ENCODE measurements around the gene PTGES2. TPM values are rescaled to one million over a fixed set of nuclear protein-coding genes. Genes with fewer than 3 reads are reported as not detected.

The PTGES2 gene
- total RNA-seq, 6 donors from 2014 or later, result 45.9 to 116 (median 61.1) TPM

DNA sequence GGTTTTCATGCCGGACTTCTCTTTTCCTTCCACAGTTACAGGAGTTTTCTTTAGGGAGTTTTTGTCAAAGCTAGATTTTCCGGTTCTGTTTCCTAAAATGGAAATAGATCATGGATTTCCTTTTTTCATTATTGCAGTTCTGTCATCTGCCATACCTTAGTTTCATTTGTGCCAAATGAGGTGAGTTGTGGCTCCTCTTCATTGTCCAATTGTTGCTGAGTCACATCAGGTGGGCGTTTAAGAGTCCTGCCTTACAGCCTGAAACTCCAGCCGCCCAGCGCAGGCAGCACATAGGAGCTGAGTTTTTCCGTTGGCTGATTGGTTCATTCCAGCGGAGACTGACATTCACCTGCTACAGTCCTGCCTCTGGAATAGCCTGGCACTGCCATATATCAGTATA, 45.4 kb downstream of the PTGES2 start:
- Histone ChIP-seq H3K9me3 (no peaks in the 10 kb centered on the region), H3K27me3 (no peaks in the 10 kb centered on the region), H3K4me1 (peaks cover 30 to 56% (median 44%) of the 10 kb centered on the region in 4 donors), H3K36me3 (no peaks in the 10 kb centered on the region), H3K4me3 (no peak overlapping the region), H3K27ac (peak overlapping the region in 3 of 4 donors; percentile 56 to 76 (median 64))
- ATAC-seq (ENCODE audit: low FRiP score in 2 of 2), result no peak
- TF ChIP-seq, protein P1, sequence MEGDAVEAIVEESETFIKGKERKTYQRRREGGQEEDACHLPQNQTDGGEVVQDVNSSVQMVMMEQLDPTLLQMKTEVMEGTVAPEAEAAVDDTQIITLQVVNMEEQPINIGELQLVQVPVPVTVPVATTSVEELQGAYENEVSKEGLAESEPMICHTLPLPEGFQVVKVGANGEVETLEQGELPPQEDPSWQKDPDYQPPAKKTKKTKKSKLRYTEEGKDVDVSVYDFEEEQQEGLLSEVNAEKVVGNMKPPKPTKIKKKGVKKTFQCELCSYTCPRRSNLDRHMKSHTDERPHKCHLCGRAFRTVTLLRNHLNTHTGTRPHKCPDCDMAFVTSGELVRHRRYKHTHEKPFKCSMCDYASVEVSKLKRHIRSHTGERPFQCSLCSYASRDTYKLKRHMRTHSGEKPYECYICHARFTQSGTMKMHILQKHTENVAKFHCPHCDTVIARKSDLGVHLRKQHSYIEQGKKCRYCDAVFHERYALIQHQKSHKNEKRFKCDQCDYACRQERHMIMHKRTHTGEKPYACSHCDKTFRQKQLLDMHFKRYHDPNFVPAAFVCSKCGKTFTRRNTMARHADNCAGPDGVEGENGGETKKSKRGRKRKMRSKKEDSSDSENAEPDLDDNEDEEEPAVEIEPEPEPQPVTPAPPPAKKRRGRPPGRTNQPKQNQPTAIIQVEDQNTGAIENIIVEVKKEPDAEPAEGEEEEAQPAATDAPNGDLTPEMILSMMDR (IDR thresholded peaks at IDR 0.05), result no peak
- no peak for TF ChIP-seq POLR2A (IDR thresholded peaks at IDR 0.05)
- TF ChIP-seq POLR2AphosphoS5 (IDR thresholded peaks at IDR 0.05), result no peak
- no peak for TF ChIP-seq EP300 (IDR thresholded peaks at IDR 0.05)
- DNase-seq, result no peak
- 61 to 77% methylated on average over 7 of the region's 7 CpGs for WGBS, 2 donors

DNA sequence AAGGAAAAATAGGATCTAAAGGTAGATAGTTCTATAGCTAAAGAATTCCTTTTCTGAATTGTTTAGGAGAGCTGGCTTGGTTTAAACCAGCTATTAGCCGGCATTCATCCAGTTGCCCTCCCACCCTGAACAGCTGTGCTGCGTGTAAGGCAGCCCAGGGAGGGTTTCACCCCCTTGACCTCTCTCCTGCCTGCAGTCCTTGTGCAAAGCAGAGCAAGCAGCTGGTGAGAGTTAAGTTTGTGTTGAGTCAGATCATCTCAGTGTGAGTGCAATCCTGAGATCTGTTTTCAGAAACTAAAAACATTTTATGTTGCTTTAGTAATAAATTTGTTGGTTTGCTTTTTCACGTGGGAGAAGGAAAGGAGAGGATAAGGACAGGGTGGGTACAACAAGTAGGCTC, 46.5 kb downstream of the PTGES2 start:
- Histone ChIP-seq H3K27ac (peak overlapping the region; percentile 48 to 76 (median 60)), H3K4me3 (no peak overlapping the region), H3K27me3 (no peaks in the 10 kb centered on the region), H3K9me3 (no peaks in the 10 kb centered on the region), H3K36me3 (no peaks in the 10 kb centered on the region), H3K4me1 (peaks cover 30 to 61% (median 45%) of the 10 kb centered on the region in 4 donors)
- DNase-seq, result peak in 1 of 2 donors; percentile 43
- WGBS, 2 donors, result 52 to 53% methylated on average over 3 of the region's 3 CpGs
- peak; percentile 71 to 72 for ATAC-seq (ENCODE audit: low FRiP score in 2 of 2)
- TF ChIP-seq POLR2AphosphoS5 (IDR thresholded peaks at IDR 0.05) (peak; percentile 67 to 73), POLR2A (IDR thresholded peaks at IDR 0.05) (no peak)

DNA sequence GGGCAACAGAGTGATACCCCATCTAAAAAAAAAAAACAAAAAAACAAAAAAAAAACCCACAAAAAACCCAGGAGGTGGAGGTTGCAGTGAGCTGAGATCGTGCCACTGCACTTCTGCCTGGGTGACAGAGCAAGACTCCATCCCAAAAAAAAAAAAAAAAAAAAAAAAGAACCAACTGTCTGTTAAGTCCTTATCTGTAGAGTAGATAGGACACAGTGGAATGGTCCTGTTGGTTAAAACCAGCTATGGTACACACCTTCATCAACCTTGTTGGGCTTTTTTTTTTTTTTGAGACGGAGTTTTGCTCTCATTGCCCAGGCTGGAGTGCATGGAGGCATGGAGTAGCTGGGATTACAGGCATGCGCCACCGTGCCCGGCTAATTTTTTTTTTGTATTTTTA, 47.3 kb downstream of the PTGES2 start:
- Histone ChIP-seq H3K4me1 (peaks cover 30 to 61% (median 45%) of the 10 kb centered on the region in 4 donors), H3K27me3 (no peaks in the 10 kb centered on the region), H3K9me3 (no peaks in the 10 kb centered on the region), H3K4me3 (no peak overlapping the region), H3K27ac (peak overlapping the region in 3 of 4 donors; percentile 56 to 76 (median 64)), H3K36me3 (no peaks in the 10 kb centered on the region)
- no peak for DNase-seq
- TF ChIP-seq POLR2A (IDR thresholded peaks at IDR 0.05), result no peak
- TF ChIP-seq, protein P1 (IDR thresholded peaks at IDR 0.05), result no peak
- no peak for TF ChIP-seq EP300 (IDR thresholded peaks at IDR 0.05)
- no peak for TF ChIP-seq POLR2AphosphoS5 (IDR thresholded peaks at IDR 0.05)
- ATAC-seq (ENCODE audit: low FRiP score in 2 of 2), result no peak
- WGBS, 2 donors, result 92% methylated on average over 5 of the region's 5 CpGs

- Histone ChIP-seq H3K27ac (peak overlapping the region; percentile 36 to 46 (median 44)), H3K4me3 (no peak overlapping the region), H3K9me3 (no peaks in the 10 kb centered on the region), H3K36me3 (no peaks in the 10 kb centered on the region), H3K27me3 (no peaks in the 10 kb centered on the region), H3K4me1 (peaks cover 42 to 62% (median 57%) of the 10 kb centered on the region in 4 donors)
- peak; percentile 52 to 62 for ATAC-seq (ENCODE audit: low FRiP score in 2 of 2)
- WGBS, 2 donors, result 40 to 41% methylated on average over 11 of the region's 11 CpGs
- peak in 1 of 2 donors; percentile 64 for DNase-seq
- TF ChIP-seq POLR2AphosphoS5 (IDR thresholded peaks at IDR 0.05), result no peak
- TF ChIP-seq EP300 (IDR thresholded peaks at IDR 0.05), result peak in 1 of 4 donors; percentile 10
Measured at GRCh38 chr9:128078504-128079434, 48.8 kb downstream of the PTGES2 start.

DNA sequence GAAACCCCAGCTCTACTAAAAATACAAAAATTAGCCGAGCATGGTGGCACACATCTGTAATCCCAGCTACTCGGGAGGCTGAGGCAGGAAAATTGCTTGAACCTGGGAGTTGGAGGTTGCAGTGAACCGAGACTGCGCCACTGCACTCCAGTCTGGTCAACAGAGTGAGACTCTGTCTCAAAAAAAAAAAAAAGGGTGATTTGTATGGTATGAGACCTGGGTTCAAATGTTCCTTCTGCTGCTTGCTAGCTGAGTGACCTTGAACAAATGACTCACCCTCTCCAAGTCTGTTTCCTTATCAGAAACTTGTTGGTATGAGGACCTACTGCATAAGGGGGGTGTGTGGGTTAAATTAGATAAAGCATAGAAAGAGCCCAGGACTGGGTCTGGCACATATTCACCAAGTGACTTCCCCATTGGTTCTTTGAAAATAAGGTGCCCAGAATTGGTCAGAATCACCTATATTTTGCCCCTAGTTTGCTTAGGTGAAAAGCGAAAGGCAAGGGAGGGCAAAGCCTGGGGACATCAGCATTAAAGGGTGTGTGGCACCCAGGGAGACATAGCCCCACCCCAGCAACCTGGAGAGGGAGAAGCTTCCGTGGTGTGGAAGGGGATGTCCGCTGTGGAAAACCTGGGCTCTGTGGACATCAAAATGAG, 49.6 kb downstream of the PTGES2 start:
- Histone ChIP-seq H3K9me3 (no peaks in the 10 kb centered on the region), H3K27ac (peak overlapping the region; percentile 35 to 46 (median 40)), H3K27me3 (no peaks in the 10 kb centered on the region), H3K4me1 (peaks cover 50 to 70% (median 63%) of the 10 kb centered on the region in 4 donors), H3K4me3 (no peak overlapping the region), H3K36me3 (no peaks in the 10 kb centered on the region)
- ATAC-seq (ENCODE audit: low FRiP score in 2 of 2) (peak in 1 of 2 donors; percentile 18), DNase-seq (no peak)
- WGBS, 2 donors, result 83 to 92% methylated on average over 7 of the region's 7 CpGs
- TF ChIP-seq POLR2AphosphoS5 (IDR thresholded peaks at IDR 0.05) (no peak), POLR2A (IDR thresholded peaks at IDR 0.05) (no peak), EP300 (IDR thresholded peaks at IDR 0.05) (no peak)
- TF ChIP-seq, protein P1 (IDR thresholded peaks at IDR 0.05), result no peak

Measured in upper lobe of left lung (tissue), 6 donors.